ENCODE measurements around the gene AIG1.
"Not testable (repeated sequence)": the region's sequence is repeated elsewhere in the genome, so short reads cannot be mapped to it uniquely, and the experiment has no call there.

The AIG1 gene

GRCh38 chr6:143136647-143137046 lies 76.0 kb downstream of the AIG1 start:
- in situ Hi-C loops (cut with MboI; ENCODE audit: low pct_unique_long_range_greater_than_20kb, low sequenced_read_pairs, unreplicated experiment) = no loop called here
- TF ChIP-seq CTCF (IDR thresholded peaks at IDR 0.05; ENCODE audit: extremely low read depth, insufficient read depth, missing control alignments) = no peak
- no peak for DNase-seq (ENCODE audit: low spot score)

DNA sequence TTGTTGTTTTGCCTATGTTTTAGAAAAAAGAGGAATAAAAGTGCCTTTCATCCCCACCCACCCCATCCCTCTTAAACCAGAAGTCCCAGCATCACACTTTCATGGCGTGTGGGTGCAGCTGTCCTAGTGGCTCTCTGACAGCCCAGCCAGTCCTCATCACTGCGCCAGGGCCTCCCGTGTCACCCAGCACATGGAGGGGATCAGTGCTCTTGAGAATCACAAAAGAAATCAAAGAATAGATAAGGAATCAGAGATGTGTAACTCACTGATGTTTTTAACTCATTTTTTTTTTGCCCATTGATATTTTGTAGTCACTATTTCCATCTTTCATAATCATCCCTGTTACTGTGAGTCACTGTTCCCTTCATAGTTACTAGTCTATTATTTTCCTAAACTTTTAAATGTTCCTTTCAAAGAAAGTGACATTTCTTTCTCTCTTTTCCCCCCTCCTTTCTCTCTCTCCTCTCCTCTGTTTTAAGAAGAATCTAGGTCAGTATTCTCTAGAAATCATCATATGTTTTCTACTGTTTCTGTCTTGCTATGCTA lies 78.6 kb downstream of the AIG1 start:
- in situ Hi-C loops (cut with MboI; ENCODE audit: low pct_unique_long_range_greater_than_20kb, low sequenced_read_pairs, unreplicated experiment) = no loop called here
- no peak for TF ChIP-seq CTCF (IDR thresholded peaks at IDR 0.05; ENCODE audit: extremely low read depth, insufficient read depth, missing control alignments)
- DNase-seq (ENCODE audit: low spot score) = no peak

GRCh38 chr6:143139884-143140283 lies 79.2 kb downstream of the AIG1 start:
- in situ Hi-C loops (cut with MboI; ENCODE audit: low pct_unique_long_range_greater_than_20kb, low sequenced_read_pairs, unreplicated experiment); DNase-seq (ENCODE audit: low spot score): not testable (repeated sequence)

DNA sequence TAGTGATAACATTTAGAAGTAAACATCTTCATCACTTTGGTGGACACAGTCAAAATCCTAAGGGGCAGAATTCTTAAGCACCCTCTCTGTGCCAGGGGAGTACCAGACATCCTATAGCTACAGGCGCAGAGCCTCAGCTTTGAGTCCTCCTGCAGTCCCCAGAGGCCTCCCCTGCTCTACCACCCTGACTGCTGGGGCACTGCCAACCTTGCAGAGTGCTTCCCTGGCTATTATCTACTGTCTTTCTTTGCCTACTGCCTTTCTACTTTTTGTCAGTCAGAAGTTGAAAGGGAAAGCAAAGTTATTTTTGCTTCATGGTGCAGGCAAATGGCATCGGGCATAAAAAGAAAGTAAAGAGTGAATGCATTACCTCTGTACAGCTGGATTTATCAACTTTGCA lies 80.1 kb downstream of the AIG1 start:
- in situ Hi-C loops (cut with MboI; ENCODE audit: low pct_unique_long_range_greater_than_20kb, low sequenced_read_pairs, unreplicated experiment) = no loop called here
- DNase-seq (ENCODE audit: low spot score) = no peak
- TF ChIP-seq CTCF (IDR thresholded peaks at IDR 0.05; ENCODE audit: extremely low read depth, insufficient read depth, missing control alignments) = no peak

GRCh38 chr6:143141442-143141841 lies 80.8 kb downstream of the AIG1 start:
- no peak for TF ChIP-seq CTCF (IDR thresholded peaks at IDR 0.05; ENCODE audit: extremely low read depth, insufficient read depth, missing control alignments)
- in situ Hi-C loops (cut with MboI; ENCODE audit: low pct_unique_long_range_greater_than_20kb, low sequenced_read_pairs, unreplicated experiment) = no loop called here
- no peak for DNase-seq (ENCODE audit: low spot score)

- TF ChIP-seq CTCF (IDR thresholded peaks at IDR 0.05; ENCODE audit: extremely low read depth, insufficient read depth, missing control alignments) = no peak
- DNase-seq (ENCODE audit: low spot score) = peak; percentile 11
- in situ Hi-C loops (cut with MboI; ENCODE audit: low pct_unique_long_range_greater_than_20kb, low sequenced_read_pairs, unreplicated experiment) = no loop called here
These were observed 85.6 kb downstream of the AIG1 start for GRCh38 chr6:143146186-143146851.

DNA sequence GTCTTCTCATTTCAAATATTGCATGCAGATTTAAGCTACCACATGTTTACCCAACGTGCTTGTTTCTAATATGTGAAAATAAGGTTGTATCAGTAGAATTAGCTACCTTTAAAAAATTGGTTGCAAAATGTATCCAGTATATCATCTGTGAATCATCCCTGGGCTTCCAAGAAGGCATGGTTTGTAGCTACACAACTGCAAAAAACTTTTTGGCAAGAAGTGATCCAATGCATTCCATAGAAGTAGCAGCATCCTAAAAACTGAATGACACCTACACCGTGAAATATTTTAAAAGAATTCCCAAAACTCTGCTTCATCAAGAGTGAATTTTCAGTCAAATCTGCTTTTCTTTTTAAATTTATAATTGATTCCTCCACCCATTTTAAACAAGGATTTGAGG lies 89.1 kb downstream of the AIG1 start:
- in situ Hi-C loops (cut with MboI; ENCODE audit: low pct_unique_long_range_greater_than_20kb, low sequenced_read_pairs, unreplicated experiment) = no loop called here
- TF ChIP-seq CTCF (IDR thresholded peaks at IDR 0.05; ENCODE audit: extremely low read depth, insufficient read depth, missing control alignments) = no peak
- DNase-seq (ENCODE audit: low spot score) = no peak
